Lower leg skin (tissue), 3 donors: Measurements from ENCODE around the gene ELP6.

Experiments
- POLR2A ChIP-seq, 2 donors: fragments of 450-650 bp; IDR thresholded peaks; one replicate each; pipeline ENCODE4 v1.6.1; 2016 to 2017; ENCODE audit warnings: antibody characterized with exemption in 2 of 2, mild to moderate bottlenecking in 1 of 2, moderate library complexity in 1 of 2
- TF ChIP-seq, protein P1 (sequence below), 3 donors: fragments of 450-650 bp; IDR thresholded peaks; one replicate each; pipeline ENCODE4 v1.5.1; 2016; ENCODE audit warnings: antibody characterized with exemption in 3 of 3, mild to moderate bottlenecking in 3 of 3, moderate library complexity in 2 of 3

DNA sequence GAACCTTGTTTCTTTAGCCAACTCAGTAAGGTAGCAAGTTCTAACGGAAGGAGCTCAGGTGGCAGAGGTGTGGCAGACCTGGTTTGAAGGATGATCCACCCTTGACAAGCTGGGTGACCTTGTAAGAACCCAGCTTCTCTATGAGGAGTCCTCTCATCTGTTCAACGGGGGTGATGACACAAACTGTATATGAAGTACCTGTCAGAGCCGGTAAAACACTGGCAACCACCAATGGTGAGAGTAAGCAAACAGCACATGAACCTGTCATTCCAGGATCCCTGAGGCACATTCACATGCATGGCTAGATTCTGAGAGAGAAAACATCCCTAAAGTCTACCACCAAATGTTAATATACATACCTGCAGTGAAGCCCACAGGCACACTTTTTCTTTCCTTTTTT, 40.1 kb downstream of the ELP6 start:
- no peak for TF ChIP-seq POLR2A (IDR thresholded peaks at IDR 0.05)
- TF ChIP-seq, protein P1, sequence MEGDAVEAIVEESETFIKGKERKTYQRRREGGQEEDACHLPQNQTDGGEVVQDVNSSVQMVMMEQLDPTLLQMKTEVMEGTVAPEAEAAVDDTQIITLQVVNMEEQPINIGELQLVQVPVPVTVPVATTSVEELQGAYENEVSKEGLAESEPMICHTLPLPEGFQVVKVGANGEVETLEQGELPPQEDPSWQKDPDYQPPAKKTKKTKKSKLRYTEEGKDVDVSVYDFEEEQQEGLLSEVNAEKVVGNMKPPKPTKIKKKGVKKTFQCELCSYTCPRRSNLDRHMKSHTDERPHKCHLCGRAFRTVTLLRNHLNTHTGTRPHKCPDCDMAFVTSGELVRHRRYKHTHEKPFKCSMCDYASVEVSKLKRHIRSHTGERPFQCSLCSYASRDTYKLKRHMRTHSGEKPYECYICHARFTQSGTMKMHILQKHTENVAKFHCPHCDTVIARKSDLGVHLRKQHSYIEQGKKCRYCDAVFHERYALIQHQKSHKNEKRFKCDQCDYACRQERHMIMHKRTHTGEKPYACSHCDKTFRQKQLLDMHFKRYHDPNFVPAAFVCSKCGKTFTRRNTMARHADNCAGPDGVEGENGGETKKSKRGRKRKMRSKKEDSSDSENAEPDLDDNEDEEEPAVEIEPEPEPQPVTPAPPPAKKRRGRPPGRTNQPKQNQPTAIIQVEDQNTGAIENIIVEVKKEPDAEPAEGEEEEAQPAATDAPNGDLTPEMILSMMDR (IDR thresholded peaks at IDR 0.05) = no peak
